Activated CD4-positive, alpha-beta T cell treated with anti-CD3 and anti-CD28 coated beads, Interleukin-2, Interleukin-4, amounts not matched to agents 100 ng/mL and 50 ng/mL, durations not matched to agents 16 hours and 8 hours (primary cell): ENCODE data around the gene SNAP25.

ENCODE experiments used
- DNase-seq: peaks from one replicate; pipeline ENCODE4 v3.0.0-alpha.2; 2020; ENCODE audit warnings: low spot score

Gene SNAP25

GRCh38 chr20:10332656-10333415 lies 114.2 kb downstream of the SNAP25 start:
- DNase-seq, result no peak

GRCh38 chr20:10336959-10337729 lies 118.5 kb downstream of the SNAP25 start:
- peak; percentile 13 for DNase-seq

GRCh38 chr20:10338426-10339180 lies 120.0 kb downstream of the SNAP25 start:
- no peak for DNase-seq

DNA sequence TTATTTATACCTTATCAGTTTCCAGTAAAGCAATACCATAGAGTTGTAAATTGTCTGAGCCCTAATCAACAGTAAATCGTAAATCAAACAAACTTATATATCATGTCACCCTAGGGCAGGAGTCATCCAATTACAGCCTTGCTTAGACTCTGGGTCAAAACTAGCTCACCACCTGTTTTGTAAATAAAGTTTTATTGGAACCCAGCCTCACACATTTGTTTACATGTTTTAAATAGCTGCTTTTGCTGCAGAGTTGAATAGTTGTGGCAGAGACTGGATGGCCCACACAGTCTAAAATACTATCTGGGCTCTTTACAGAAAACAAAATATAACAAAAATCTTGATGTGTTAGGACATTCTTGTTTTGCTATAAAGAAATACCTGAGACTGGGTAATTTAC lies 121.0 kb downstream of the SNAP25 start:
- no peak for DNase-seq

GRCh38 chr20:10342152-10342551 lies 123.5 kb downstream of the SNAP25 start:
- DNase-seq, result no peak

GRCh38 chr20:10344953-10345352 lies 126.3 kb downstream of the SNAP25 start:
- no peak for DNase-seq

- DNase-seq, result no peak
These were observed 128.7 kb downstream of the SNAP25 start for GRCh38 chr20:10347086-10347880.

- DNase-seq, result no peak
These were observed 130.5 kb downstream of the SNAP25 start for GRCh38 chr20:10349118-10349517.

DNA sequence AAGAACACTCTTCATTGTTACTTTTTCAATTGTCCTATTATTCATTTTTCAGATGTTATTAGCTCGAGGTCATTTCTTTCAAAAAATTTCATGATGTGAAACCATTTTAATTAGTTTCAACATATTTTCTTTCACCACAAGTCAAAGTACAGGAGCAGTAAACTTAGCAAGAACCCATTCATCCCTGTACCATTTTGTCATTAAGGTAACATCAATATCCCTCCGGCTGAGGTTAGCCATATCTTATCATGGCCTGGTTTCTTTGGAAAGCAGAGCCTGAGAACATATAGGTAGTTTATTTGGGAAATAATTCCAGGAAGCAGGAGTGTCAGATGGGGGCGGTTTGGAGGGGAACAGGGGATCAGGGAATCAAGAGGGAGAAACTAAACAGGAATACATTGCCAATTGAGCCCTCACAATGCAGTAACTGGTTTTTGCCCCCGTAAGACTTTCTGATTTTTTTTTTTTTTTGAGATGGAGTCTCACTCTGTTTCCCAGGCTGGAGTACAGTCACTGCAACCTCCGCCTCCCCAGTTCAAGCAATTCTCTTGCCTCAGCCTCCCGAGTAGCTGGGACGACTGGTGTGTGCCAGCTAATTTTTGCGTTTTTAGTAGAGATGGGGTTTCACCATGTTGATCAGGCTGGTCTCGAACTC lies 131.7 kb downstream of the SNAP25 start:
- DNase-seq, result no peak

DNA sequence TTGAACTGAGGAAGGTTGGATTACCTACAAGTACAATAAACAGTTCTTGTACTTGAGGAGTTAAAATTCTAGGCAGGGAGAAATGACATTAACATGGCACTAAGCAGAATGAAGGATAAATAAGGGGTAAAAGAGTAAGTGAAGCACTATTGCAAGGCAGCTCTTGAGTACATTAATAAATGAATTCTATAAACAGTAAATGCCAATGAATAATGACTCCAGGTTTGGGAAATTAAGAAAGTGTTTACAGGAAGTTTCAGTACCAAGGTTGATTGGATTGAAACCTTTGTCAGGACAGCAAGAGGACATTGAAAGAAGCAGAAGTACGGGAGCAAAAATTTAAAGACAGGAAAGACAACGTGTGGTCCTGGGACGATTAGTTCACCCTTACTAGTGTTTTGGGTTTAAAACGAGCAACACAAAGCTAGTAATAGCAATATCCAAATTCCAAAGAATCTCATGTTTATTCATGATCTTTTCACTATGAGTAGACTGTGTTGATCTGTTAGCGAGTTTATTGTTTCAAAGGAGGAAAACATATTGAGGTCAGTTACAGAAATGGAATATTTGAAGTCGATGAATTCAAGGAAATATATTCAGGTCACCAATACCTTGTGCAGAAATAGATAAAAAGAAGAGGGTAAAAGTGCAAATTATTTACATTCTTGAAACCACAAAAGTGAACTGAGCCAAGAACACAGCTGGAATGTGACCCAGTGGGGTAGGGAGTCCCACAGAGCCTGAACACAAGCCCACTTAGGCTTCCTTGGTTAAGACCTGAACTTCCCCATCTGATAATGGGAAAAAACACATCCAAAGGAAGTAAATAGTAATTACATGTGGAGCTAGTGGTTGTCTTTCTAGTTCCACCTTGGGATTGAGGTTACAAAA lies 134.5 kb downstream of the SNAP25 start:
- peak; percentile 33 for DNase-seq

- no peak for DNase-seq
These were observed 138.0 kb downstream of the SNAP25 start for GRCh38 chr20:10356628-10357027.
